ENCODE measurements around the gene PITX3.
"Not testable (repeated sequence)": the region's sequence is repeated elsewhere in the genome, so short reads cannot be mapped to it uniquely, and the experiment has no call there.

Gene PITX3

GRCh38 chr10:102200751-102201640 lies 40.3 kb downstream of the PITX3 start:
- Histone ChIP-seq H3K4me3 (ENCODE audit: low read depth, low read length) (no peak overlapping the region), H3K9me3 (no peaks in the 10 kb centered on the region; the same call in 1 of the 2 replicates), H3K27me3 (no peaks in the 10 kb centered on the region), H3K4me1 (no peaks in the 10 kb centered on the region), H3K36me3 (no peaks in the 10 kb centered on the region)
- TF ChIP-seq, protein P1, sequence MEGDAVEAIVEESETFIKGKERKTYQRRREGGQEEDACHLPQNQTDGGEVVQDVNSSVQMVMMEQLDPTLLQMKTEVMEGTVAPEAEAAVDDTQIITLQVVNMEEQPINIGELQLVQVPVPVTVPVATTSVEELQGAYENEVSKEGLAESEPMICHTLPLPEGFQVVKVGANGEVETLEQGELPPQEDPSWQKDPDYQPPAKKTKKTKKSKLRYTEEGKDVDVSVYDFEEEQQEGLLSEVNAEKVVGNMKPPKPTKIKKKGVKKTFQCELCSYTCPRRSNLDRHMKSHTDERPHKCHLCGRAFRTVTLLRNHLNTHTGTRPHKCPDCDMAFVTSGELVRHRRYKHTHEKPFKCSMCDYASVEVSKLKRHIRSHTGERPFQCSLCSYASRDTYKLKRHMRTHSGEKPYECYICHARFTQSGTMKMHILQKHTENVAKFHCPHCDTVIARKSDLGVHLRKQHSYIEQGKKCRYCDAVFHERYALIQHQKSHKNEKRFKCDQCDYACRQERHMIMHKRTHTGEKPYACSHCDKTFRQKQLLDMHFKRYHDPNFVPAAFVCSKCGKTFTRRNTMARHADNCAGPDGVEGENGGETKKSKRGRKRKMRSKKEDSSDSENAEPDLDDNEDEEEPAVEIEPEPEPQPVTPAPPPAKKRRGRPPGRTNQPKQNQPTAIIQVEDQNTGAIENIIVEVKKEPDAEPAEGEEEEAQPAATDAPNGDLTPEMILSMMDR (IDR thresholded peaks at IDR 0.05; ENCODE audit: low read depth, low read length), result no peak
- DNase-seq, result no peak

- Histone ChIP-seq H3K36me3 (no peaks in the 10 kb centered on the region), H3K27me3 (no peaks in the 10 kb centered on the region), H3K9me3 (no peaks in the 10 kb centered on the region), H3K4me3 (ENCODE audit: low read depth, low read length) (no peak overlapping the region), H3K4me1 (no peaks in the 10 kb centered on the region)
- DNase-seq, result no peak
- TF ChIP-seq, protein P1 (IDR thresholded peaks at IDR 0.05; ENCODE audit: low read depth, low read length), result no peak
Measured at GRCh38 chr10:102198027-102198426, 43.3 kb downstream of the PITX3 start.

DNA sequence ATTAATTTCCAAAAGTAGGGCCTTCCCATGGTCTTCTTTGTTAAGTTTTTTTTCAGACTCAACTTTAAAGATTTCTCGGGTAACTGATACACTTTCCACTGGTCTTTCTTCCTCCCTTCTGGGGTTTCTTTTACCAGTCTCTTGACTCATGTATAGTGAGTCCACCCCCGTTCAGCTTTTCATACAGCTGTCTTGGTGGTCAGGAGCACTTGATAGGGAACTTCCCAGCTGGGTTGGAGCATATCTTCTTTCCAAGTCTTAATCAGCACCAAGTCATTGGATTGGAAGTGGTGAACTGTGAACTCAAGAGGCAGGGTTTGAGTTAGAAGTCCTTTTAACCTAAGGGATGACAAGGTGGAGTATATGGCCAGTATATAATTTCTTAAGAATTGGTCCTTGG lies 44.4 kb downstream of the PITX3 start:
- no peak for DNase-seq
- TF ChIP-seq, protein P1 (IDR thresholded peaks at IDR 0.05; ENCODE audit: low read depth, low read length), result no peak
- Histone ChIP-seq H3K36me3 (no peaks in the 10 kb centered on the region), H3K27me3 (no peaks in the 10 kb centered on the region), H3K4me3 (ENCODE audit: low read depth, low read length) (no peak overlapping the region), H3K4me1 (no peaks in the 10 kb centered on the region), H3K9me3 (no peaks in the 10 kb centered on the region; the same call in 1 of the 2 replicates)

DNA sequence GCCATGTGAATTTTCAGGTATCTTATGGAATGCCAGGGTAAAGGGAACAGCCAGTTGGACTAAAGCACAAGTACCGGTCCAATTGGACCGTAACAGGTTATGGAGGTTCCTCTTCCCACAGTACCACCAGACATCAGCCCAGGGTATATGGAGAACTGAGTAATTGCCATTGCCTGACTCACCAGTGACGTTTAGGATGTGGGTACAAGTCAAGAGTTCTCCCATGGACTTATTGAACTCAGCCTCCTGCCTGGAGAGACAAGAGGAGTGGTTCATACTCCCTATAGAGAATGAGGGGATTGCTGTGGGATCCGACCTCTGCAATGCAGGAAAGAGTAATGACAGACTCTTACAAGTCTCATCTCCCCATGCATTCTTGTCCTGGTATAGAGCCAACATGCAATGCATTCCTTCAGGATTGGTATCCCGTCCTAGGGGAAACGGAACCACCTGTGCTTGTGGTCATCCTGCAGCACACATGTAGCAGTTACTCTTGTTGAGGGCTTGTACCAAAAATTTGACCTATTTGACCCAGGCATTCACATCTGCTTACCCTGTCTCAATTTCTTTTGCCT lies 45.9 kb downstream of the PITX3 start:
- no peaks in the 10 kb centered on the region; the same call in 1 of the 2 replicates for H3K9me3 ChIP-seq
- no peaks in the 10 kb centered on the region for H3K36me3 ChIP-seq
- TF ChIP-seq, protein P1 (IDR thresholded peaks at IDR 0.05; ENCODE audit: low read depth, low read length), result no peak
- H3K4me1 ChIP-seq, result no peaks in the 10 kb centered on the region
- no peaks in the 10 kb centered on the region for H3K27me3 ChIP-seq
- DNase-seq, result no peak
- H3K4me3 ChIP-seq (ENCODE audit: low read depth, low read length), result no peak overlapping the region

- TF ChIP-seq, protein P1 (IDR thresholded peaks at IDR 0.05; ENCODE audit: low read depth, low read length), result no peak
- no peaks in the 10 kb centered on the region for H3K27me3 ChIP-seq
- no peaks in the 10 kb centered on the region for H3K36me3 ChIP-seq
- no peaks in the 10 kb centered on the region; the same call in 1 of the 2 replicates for H3K9me3 ChIP-seq
- H3K4me1 ChIP-seq, result no peaks in the 10 kb centered on the region
- no peak for DNase-seq
- no peak overlapping the region for H3K4me3 ChIP-seq (ENCODE audit: low read depth, low read length)
Measured at GRCh38 chr10:102191956-102192355, 49.4 kb downstream of the PITX3 start.

DNA sequence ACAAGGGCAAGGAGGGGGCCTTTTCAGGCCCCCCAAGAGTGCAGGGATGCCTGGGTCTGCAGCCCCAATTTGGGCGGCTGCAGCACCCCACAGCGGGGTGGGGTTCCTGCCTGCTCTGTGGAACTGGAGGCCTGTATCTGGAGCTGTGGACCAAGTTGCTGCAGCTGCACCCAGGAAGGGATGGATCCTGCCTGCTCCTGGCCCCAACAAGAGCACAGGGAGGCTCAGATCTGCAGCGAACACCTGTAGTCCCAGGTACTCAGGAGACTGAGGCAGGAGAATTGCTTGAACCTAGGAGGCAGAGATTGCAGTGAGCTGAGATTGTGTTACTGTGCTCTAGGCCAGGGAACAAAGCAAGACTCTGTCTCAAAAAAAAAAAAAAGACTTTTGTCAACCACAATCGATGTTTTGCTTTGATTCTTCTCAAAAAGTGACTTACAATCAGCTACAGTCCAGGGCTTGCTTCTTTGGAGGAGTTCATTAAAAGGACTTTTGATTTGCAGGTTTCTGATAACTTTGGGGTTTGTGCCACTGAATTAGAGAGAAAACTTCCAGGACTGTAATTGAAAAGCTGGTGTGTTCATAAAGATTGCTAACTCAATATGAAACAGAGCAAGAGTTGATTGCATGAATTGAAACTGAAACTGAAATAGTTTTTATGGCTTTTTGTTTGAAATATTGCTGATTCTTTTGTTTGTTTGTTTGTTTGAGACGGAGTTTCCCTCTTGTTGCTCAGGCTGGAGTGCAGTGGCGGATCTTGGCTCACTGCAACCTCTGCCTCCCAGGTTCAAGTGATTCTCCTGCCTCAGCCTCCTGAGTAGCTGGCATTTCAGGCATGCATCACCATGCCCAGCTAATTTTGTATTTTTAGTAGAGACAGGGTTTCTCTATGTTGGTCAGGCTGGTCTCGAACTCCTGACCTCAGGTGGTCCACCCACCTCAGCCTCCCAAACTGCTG lies 52.1 kb downstream of the PITX3 start:
- not testable (repeated sequence) for H3K4me1 ChIP-seq; DNase-seq; H3K4me3 ChIP-seq (ENCODE audit: low read depth, low read length)

More for the DNA sequence above, 52.1 kb downstream of the PITX3 start:
- H3K36me3 ChIP-seq, H3K9me3 ChIP-seq, H3K27me3 ChIP-seq: not testable (repeated sequence)

Measured in BE2C (cell line).